Aorta (tissue), 5 donors: ENCODE data around the gene ITGA2B. TPM values are rescaled to one million over a fixed set of nuclear protein-coding genes. Genes with fewer than 3 reads are reported as not detected.

Experiments used
- ATAC-seq: fragments of 200-7000 bp; cut with Tn5 transposase; one replicate; pipeline ENCODE4 v1.9.1; 2022; ENCODE audit warnings: moderate library complexity; ENCODE audit not compliant: low FRiP score
- DNase-seq, 2 donors: peaks; one replicate each; pipeline ENCODE4 v3.0.0-alpha.2; 2020
- H3K27ac ChIP-seq, 2 donors: one replicate each; pipeline ENCODE4 v1.5.1; 2013; ENCODE audit warnings: low read length in 2 of 2, mild to moderate bottlenecking in 2 of 2, moderate library complexity in 2 of 2, control low read depth in 1 of 2, inconsistent platforms in 1 of 2, low read depth in 1 of 2
- H3K27me3 ChIP-seq, 2 donors: one replicate each; pipeline ENCODE4 v1.6.1; 2013; ENCODE audit warnings: control low read depth in 1 of 2, low read length in 1 of 2, mild to moderate bottlenecking in 1 of 2, moderate library complexity in 1 of 2; ENCODE audit not compliant: insufficient read depth in 2 of 2, control insufficient read depth in 1 of 2
- H3K36me3 ChIP-seq, 2 donors: one replicate each; pipeline ENCODE4 v1.6.1; 2013; ENCODE audit warnings: control low read depth in 1 of 2, low read length in 1 of 2, mild to moderate bottlenecking in 1 of 2; ENCODE audit not compliant: insufficient read depth in 2 of 2, control insufficient read depth in 1 of 2
- H3K4me1 ChIP-seq, 2 donors: one replicate each; pipeline ENCODE4 v1.6.1; 2013; ENCODE audit warnings: low read length in 2 of 2, control low read depth in 1 of 2, mild to moderate bottlenecking in 1 of 2, moderate library complexity in 1 of 2; ENCODE audit not compliant: insufficient read depth in 2 of 2, control insufficient read depth in 1 of 2
- H3K4me3 ChIP-seq, 2 donors: one replicate each; pipeline ENCODE4 v1.5.1; 2013; ENCODE audit warnings: low read length in 2 of 2, control low read depth in 1 of 2, mild to moderate bottlenecking in 1 of 2
- H3K9me3 ChIP-seq: one replicate; pipeline ENCODE4 v1.6.1; 2013; ENCODE audit warnings: mild to moderate bottlenecking, low read length; ENCODE audit not compliant: control insufficient read depth
- WGBS, 2 donors: extraction: QIAGEN DNeasy Blood & Tissue Kit; methylation state at CpG; one replicate each; pipeline ENCODE4 v1.1.7; 2013; 5-methylcytosine and 5-hydroxymethylcytosine counted together
- intact Hi-C, 2 donors: fragments of 100-400 bp; cut with DNase I; formaldehyde crosslinking; loops; one replicate each; pipeline versions ENCODE4 v1.14.2 to v1.15.0; 2022
- polyA plus RNA-seq, 2 donors: library from polyadenylated mRNA; stranded (reverse); fragments of 200-250 nt; gene quantifications; one replicate each; pipeline ENCODE4 v1.2.3, GENCODE V29; 2013
- total RNA-seq, 2 donors: library from RNA; stranded (reverse); fragmentation: NEBNext Ultra II Directional; extraction: Animal tissue kit (Norgen Biotek cat#: 25700); gene quantifications; one replicate each; pipeline ENCODE4 v1.2.1, GENCODE V29; 2021
- donor health status: healthy with polysubstance abuse.
- donor health status: Bipolar disorder and iron deficiency.
- donor health status: DM: no; HTN: no; CAD: no.
- donor health status: DM: no; HTN: no; CAD: no.
- donor health status: DM: yes; HTN: yes; CAD: no.

Gene ITGA2B
- total and polyA plus RNA-seq, 4 donors, result 0.38 to 3.4 (median 2.2) TPM

DNA sequence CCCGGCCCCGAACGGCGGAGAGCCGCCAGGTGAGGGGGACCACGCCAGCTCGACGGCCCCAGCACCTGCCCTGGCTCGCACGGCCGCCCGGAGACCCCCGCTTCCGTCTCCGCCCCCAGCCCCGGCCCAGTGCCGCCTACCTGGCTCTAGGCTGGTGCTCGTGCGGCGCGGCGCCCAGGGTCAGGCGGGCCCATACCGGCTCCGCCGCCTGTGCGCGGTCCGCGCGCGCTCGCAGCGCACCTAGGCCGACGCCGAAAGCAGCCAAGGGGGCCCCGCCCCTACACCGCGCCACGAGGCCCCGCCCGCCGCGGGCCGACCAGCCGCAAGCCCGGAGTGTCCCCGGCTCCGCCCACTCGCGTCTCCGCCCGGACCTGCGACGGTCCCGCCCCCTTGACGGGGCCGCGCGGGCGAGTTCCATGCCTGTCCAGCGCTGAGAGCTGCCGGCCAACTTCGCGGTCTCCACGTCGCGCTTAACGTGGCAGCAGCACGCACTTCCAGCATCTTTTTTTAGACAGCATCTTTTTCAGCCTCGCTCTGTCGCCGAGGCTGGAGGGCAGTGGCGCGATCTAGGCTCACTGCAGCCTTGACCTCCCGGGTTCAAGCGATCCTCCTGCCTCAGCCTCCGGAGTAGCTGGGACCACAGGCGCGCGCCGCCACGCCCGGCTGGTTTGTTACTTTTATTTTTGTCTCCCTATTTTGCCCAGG, 64.7 kb downstream of the ITGA2B start, which contains the start of gene SLC25A39:
Gene SLC25A39 (minus strand): TSS at position 253 of the 705 bp plus-strand sequence. CDS start 1,261 bp downstream, outside the sequence.
- Histone ChIP-seq H3K27me3 (no peaks in the 10 kb centered on the region), H3K4me1 (no peaks in the 10 kb centered on the region), H3K27ac (peak within 1 kb of the TSS; percentile 9 to 89), H3K9me3 (no peaks in the 10 kb centered on the region), H3K36me3 (peaks cover 0 to 8% of the 10 kb centered on the region in 2 donors), H3K4me3 (peak within 1 kb of the TSS; percentile 65 to 75)
- intact Hi-C loops, result loop anchor here in 1 of 2 donors (1.0 kb wide), 1 partner anchor 105 kb away; the partner anchor contains the start of gene UBTF
- ATAC-seq (peak; percentile 97), DNase-seq (peak; percentile 97 to 98)
- WGBS, 2 donors, result 0 to 1% methylated on average over 53 to 85 of the region's 85 CpGs

DNA sequence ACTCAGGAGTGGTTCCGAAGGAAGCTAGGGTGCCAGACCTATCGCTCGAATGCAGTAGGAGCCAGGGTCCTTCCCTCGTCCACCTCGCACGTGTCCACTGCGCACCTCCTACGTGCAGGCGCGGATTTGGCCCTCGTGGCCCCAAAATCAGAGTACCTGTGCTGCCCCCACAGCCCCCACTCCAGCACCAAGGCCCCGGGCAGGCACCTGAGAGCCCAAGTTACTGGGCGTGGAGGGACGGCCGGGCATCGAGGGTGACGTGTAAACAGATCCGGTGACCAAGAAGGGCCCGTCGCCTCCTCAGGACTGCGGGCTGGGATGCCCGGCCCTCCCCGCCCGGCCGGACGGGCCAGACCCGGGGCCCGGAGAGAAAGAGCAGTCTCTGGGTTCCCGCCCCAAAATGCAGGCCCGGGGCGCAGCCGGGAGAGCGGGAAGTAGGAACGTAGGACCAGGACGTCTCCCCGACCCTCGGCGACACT, 65.3 kb downstream of the ITGA2B start:
- 1% methylated on average over 36 to 38 of the region's 38 CpGs for WGBS, 2 donors
- peak overlapping the region; percentile 23 to 75 for H3K4me3 ChIP-seq
- no peaks in the 10 kb centered on the region for H3K27me3 ChIP-seq
- H3K4me1 ChIP-seq, result no peaks in the 10 kb centered on the region
- H3K9me3 ChIP-seq, result no peaks in the 10 kb centered on the region
- intact Hi-C loops, result no loop called here
- H3K36me3 ChIP-seq, result peaks cover 0 to 8% of the 10 kb centered on the region in 2 donors
- ATAC-seq (no peak), DNase-seq (peak in 1 of 2 donors; percentile 47)
- H3K27ac ChIP-seq, result no peak overlapping the region

DNA sequence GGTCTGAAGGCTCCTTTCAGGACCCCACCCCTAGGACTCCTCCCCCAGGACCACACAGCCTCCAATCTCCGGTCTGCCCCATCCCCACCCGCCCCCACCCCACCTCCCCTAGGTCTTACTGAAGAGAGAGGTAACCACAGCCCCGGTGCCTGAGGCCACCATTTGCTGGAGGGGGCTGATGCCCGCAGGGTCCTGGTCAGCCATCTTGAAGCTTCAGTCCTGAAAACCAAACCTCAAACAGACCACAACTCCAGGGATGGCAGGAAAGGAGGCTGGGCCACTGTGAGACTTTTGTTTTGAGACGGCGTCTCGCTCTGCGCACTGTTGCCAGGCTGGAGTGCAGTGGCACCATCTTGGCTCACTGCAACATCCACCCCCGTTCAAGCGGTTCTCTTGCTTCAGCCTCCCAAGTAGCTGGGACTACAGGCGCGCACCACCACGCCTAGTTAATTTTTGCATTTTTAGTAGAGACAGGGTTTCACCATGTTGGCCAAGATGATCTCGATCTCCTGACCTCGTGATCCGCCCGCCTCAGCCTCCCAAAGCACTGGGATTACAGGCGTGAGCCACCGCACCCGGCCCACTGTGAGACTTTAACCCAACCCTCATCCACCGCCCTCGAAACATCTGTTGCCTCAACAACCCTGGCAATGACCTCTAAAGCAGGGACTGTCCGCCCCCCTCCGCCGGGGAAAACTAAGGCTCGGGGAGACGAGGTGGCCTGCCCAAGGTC, 65.9 kb downstream of the ITGA2B start:
- intact Hi-C loops, result no loop called here
- Histone ChIP-seq H3K27me3 (no peaks in the 10 kb centered on the region), H3K9me3 (no peaks in the 10 kb centered on the region), H3K4me1 (no peaks in the 10 kb centered on the region), H3K27ac (no peak overlapping the region), H3K4me3 (peak overlapping the region; percentile 23 to 75), H3K36me3 (peaks cover 0 to 8% of the 10 kb centered on the region in 2 donors)
- 65 to 70% methylated on average over 26 to 27 of the region's 27 CpGs for WGBS, 2 donors
- peak in 1 of 2 donors; percentile 39 for DNase-seq
- no peak for ATAC-seq

DNA sequence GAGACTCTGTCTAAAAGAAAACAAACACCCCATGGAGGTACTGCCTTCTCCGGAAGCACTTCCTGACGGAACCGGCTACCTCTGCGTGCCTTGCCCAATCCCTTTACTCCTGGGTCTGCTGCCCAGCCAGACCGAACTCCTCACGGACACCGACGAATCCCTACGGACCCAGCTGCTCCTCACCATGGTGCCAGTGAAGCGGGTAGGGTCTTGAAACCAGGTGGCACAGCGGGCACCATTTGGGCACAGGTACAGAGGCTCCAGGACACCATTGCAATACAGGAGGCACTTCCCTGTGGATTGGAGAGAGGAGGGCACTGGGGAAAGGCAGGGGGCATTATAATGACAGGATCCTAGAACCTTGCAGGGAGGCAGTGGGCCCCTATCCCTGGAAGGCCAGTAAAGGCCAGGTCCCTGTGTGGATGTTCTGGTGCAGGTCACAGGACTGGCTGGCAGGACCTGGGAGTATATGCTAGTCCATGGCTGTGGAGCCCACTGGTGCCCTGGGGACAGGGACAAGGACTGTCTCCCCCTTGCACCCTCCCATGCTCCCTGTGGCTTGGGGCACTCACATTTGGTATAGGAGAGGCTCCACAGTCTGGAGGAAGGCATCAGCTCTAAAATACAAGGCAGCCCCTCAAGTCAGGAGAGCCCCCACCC, 67.1 kb downstream of the ITGA2B start:
- intact Hi-C loops, result no loop called here
- WGBS, 2 donors, result 91 to 92% methylated on average over 11 of the region's 11 CpGs
- H3K9me3 ChIP-seq, result no peaks in the 10 kb centered on the region

More for the DNA sequence above, 67.1 kb downstream of the ITGA2B start:
- peak in 1 of 2 donors; percentile 32 for DNase-seq
- Histone ChIP-seq H3K27me3 (no peaks in the 10 kb centered on the region), H3K4me3 (no peak overlapping the region), H3K4me1 (no peaks in the 10 kb centered on the region), H3K36me3 (peaks cover 0 to 8% of the 10 kb centered on the region in 2 donors), H3K27ac (no peak overlapping the region)
- ATAC-seq, result no peak

Other genes starting within 250 kb of the ITGA2B start
- gene HROB, start 247.7 kb downstream of the ITGA2B start, total RNA-seq, result 1 to 10 TPM in 1 of 2 donors, under 1 TPM in 1; 0.58 to 1.3 TPM
- gene HROB, start 247.7 kb downstream of the ITGA2B start, polyA plus RNA-seq, result 1 to 10 TPM in 1 of 2 donors, not detected in 1; 1.7 TPM
- 1 to 10 TPM; 1.4 to 2.1 TPM for gene ASB16, start 218.9 kb downstream of the ITGA2B start, total RNA-seq
- 1 to 10 TPM in 1 of 2 donors, under 1 TPM in 1; 0.88 to 1.4 TPM for gene ASB16, start 218.9 kb downstream of the ITGA2B start, polyA plus RNA-seq
- 10 to 100 TPM; 25.8 to 39.7 TPM for gene TMUB2, start 202.7 kb downstream of the ITGA2B start, total RNA-seq
- 10 to 100 TPM; 13.4 to 59.8 TPM for gene TMUB2, start 202.7 kb downstream of the ITGA2B start, polyA plus RNA-seq
- 10 to 100 TPM; 62.9 to 67.5 TPM for gene ATXN7L3, start 189.8 kb downstream of the ITGA2B start, total RNA-seq
- gene ATXN7L3, start 189.8 kb downstream of the ITGA2B start, polyA plus RNA-seq, result 10 to 100 TPM; 18.7 to 35.7 TPM
- 10 to 100 TPM; 39.1 to 75.4 TPM for gene UBTF, start 170.0 kb downstream of the ITGA2B start, total RNA-seq
- 10 to 100 TPM; 26.5 to 45.9 TPM for gene UBTF, start 170.0 kb downstream of the ITGA2B start, polyA plus RNA-seq
- 10 to 100 TPM in 1 of 2 donors, 1 to 10 TPM in 1; 1.5 to 10.2 TPM for gene SLC4A1, start 121.5 kb downstream of the ITGA2B start, total RNA-seq
- under 1 TPM; 0.08 to 0.25 TPM for gene SLC4A1, start 121.5 kb downstream of the ITGA2B start, polyA plus RNA-seq
- under 1 TPM in 1 of 2 donors, not detected in 1; 0.75 TPM for gene RUNDC3A, start 81.0 kb downstream of the ITGA2B start, total RNA-seq
- under 1 TPM; 0.26 to 0.50 TPM for gene RUNDC3A, start 81.0 kb downstream of the ITGA2B start, polyA plus RNA-seq
- 10 to 100 TPM; 50.2 to 61.5 TPM for gene SLC25A39, start 64.8 kb downstream of the ITGA2B start, total RNA-seq
- gene SLC25A39, start 64.8 kb downstream of the ITGA2B start, polyA plus RNA-seq, result 100 to 1,000 TPM in 1 of 2 donors, 10 to 100 TPM in 1; 54.6 to 107 TPM
- 100 to 1,000 TPM; 162 to 248 TPM for gene GRN, start 44.3 kb downstream of the ITGA2B start, total RNA-seq
- gene GRN, start 44.3 kb downstream of the ITGA2B start, polyA plus RNA-seq, result 100 to 1,000 TPM; 125 to 145 TPM
- 1 to 10 TPM in 1 of 2 donors, under 1 TPM in 1; 0.45 to 2.0 TPM for gene FAM171A2, start 25.8 kb downstream of the ITGA2B start, total RNA-seq
- gene FAM171A2, start 25.8 kb downstream of the ITGA2B start, polyA plus RNA-seq, result under 1 TPM in 1 of 2 donors, not detected in 1; 0.05 TPM
- gene GPATCH8, start 113.8 kb upstream of the ITGA2B start, total RNA-seq, result 10 to 100 TPM; 42.7 to 56.5 TPM
- gene GPATCH8, start 113.8 kb upstream of the ITGA2B start, polyA plus RNA-seq, result 10 to 100 TPM in 1 of 2 donors, 1 to 10 TPM in 1; 4.9 to 11.8 TPM
- gene FZD2, start 167.8 kb upstream of the ITGA2B start, total RNA-seq, result 10 to 100 TPM in 1 of 2 donors, 1 to 10 TPM in 1; 7.4 to 22.1 TPM
- 1 to 10 TPM; 3.9 to 9.8 TPM for gene FZD2, start 167.8 kb upstream of the ITGA2B start, polyA plus RNA-seq